Left ventricle myocardium inferior (tissue), 1 donor: Measurements from ENCODE around the gene KIAA1671. TPM values are rescaled to one million over a fixed set of nuclear protein-coding genes. Genes with fewer than 3 reads are reported as not detected.
A peak's percentile ranks its signal among the peaks of the same experiment; 100 is the strongest.

Experiments used
- DNase-seq: peaks from one replicate; pipeline ENCODE4 v3.0.0-alpha.2; 2020
- H3K27ac ChIP-seq: fragments of 200-600 bp; replicated peaks from 2 replicates; pipeline ENCODE4 v1.8.0; 2021
- H3K27me3 ChIP-seq: fragments of 200-600 bp; 2 replicates; pipeline ENCODE4 v1.8.0; 2021; ENCODE audit warnings: low read depth
- H3K36me3 ChIP-seq: fragments of 200-600 bp; 2 replicates; pipeline ENCODE4 v1.8.0; 2021
- H3K4me1 ChIP-seq: fragments of 200-600 bp; 2 replicates; pipeline ENCODE4 v1.8.0; 2021
- H3K4me3 ChIP-seq: fragments of 200-600 bp; 2 replicates; pipeline ENCODE4 v1.8.0; 2021; ENCODE audit warnings: mild to moderate bottlenecking, moderate library complexity
- H3K9me3 ChIP-seq: fragments of 200-600 bp; replicated peaks from 2 replicates; pipeline ENCODE4 v1.8.0; 2021
- CTCF ChIP-seq: fragments of 200-600 bp; IDR thresholded peaks from 2 replicates; pipeline ENCODE4 v1.8.0; 2021; ENCODE audit warnings: antibody characterized with exemption, mild to moderate bottlenecking, borderline replicate concordance
- intact Hi-C: fragments of 100-400 bp; cut with micrococcal nuclease; formaldehyde crosslinking; loops from one replicate; pipeline ENCODE4 v1.11.0; 2022
- total RNA-seq: library from RNA; stranded (reverse); fragmentation: NEBNext Ultra II Directional; extraction: Animal tissue kit (Norgen Biotek cat#: 25700); gene quantifications from one replicate; pipeline ENCODE4 v1.2.1, GENCODE V29; 2021
- donor health status: DM: no; HTN: yes; CAD: no; lungs with severe emphysema.

KIAA1671 gene
- total RNA-seq, 1 donor from 2014 or later: 12.2 TPM

GRCh38 chr22:25066861-25067435 is 114.4 kb downstream of the KIAA1671 start:
- H3K4me3 ChIP-seq: no peak overlapping the region
- H3K27ac ChIP-seq: no peak overlapping the region
- intact Hi-C loops: no loop called here
- no peak for DNase-seq
- no peaks in the 10 kb centered on the region for H3K27me3 ChIP-seq
- no peaks in the 10 kb centered on the region for H3K9me3 ChIP-seq
- no peak for TF ChIP-seq CTCF
- peaks cover 13% of the 10 kb centered on the region for H3K4me1 ChIP-seq
- H3K36me3 ChIP-seq: no peaks in the 10 kb centered on the region

GRCh38 chr22:25067851-25068421 is 115.4 kb downstream of the KIAA1671 start:
- no peak for DNase-seq
- TF ChIP-seq CTCF: no peak
- H3K9me3 ChIP-seq: no peaks in the 10 kb centered on the region
- no peaks in the 10 kb centered on the region for H3K36me3 ChIP-seq
- H3K4me3 ChIP-seq: no peak overlapping the region
- H3K27ac ChIP-seq: no peak overlapping the region
- no peaks in the 10 kb centered on the region for H3K27me3 ChIP-seq
- H3K4me1 ChIP-seq: peaks cover 11% of the 10 kb centered on the region
- intact Hi-C loops: no loop called here

GRCh38 chr22:25068707-25069106 is 116.2 kb downstream of the KIAA1671 start:
- Histone ChIP-seq H3K27me3 (no peaks in the 10 kb centered on the region), H3K36me3 (no peaks in the 10 kb centered on the region), H3K4me1 (peaks cover 11% of the 10 kb centered on the region), H3K27ac (no peak overlapping the region), H3K4me3 (no peak overlapping the region), H3K9me3 (no peaks in the 10 kb centered on the region)
- intact Hi-C loops: no loop called here
- no peak for TF ChIP-seq CTCF
- DNase-seq: no peak

- Histone ChIP-seq H3K36me3 (no peaks in the 10 kb centered on the region), H3K9me3 (no peaks in the 10 kb centered on the region), H3K4me1 (peaks cover 11% of the 10 kb centered on the region), H3K27ac (no peak overlapping the region), H3K27me3 (no peaks in the 10 kb centered on the region), H3K4me3 (no peak overlapping the region)
- intact Hi-C loops: no loop called here
- no peak for DNase-seq
- no peak for TF ChIP-seq CTCF
These were observed 116.9 kb downstream of the KIAA1671 start for GRCh38 chr22:25069426-25069757.

GRCh38 chr22:25069758-25070481 is 117.4 kb downstream of the KIAA1671 start:
- Histone ChIP-seq H3K27ac (no peak overlapping the region), H3K27me3 (no peaks in the 10 kb centered on the region), H3K4me1 (peaks cover 9% of the 10 kb centered on the region), H3K4me3 (peak overlapping the region; percentile 21), H3K9me3 (no peaks in the 10 kb centered on the region), H3K36me3 (no peaks in the 10 kb centered on the region)
- intact Hi-C loops: no loop called here
- DNase-seq: no peak
- TF ChIP-seq CTCF: no peak
